ENCODE data around the gene DUOXA1.

GRCh38 chr15:45091576-45091975 is 38.1 kb downstream of the DUOXA1 start:
- TF ChIP-seq CTCF (IDR thresholded peaks at IDR 0.05) (no peak), POLR2A (IDR thresholded peaks at IDR 0.05) (no peak)

Measured in tibial nerve (tissue), 3 donors.